Ishikawa (cell line): Measurements from ENCODE around the gene ZPBP2.
A peak's percentile ranks its signal among the peaks of the same experiment; 100 is the strongest.

Experiments
- CEBPB ChIP-seq: IDR thresholded peaks from 2 replicates; pipeline ENCODE4 v1.6.1; 2012
- EP300 ChIP-seq: IDR thresholded peaks from 2 replicates; pipeline ENCODE4 v1.6.1; 2012; ENCODE audit warnings: borderline replicate concordance
- NFIC ChIP-seq: IDR thresholded peaks from 2 replicates; pipeline ENCODE4 v1.6.1; 2012
- RAD21 ChIP-seq: IDR thresholded peaks from 2 replicates; pipeline ENCODE4 v1.6.1; 2012; ENCODE audit warnings: low read depth
- TAF1 ChIP-seq: IDR thresholded peaks from 2 replicates; pipeline ENCODE4 v1.6.1; 2012; ENCODE audit warnings: low read depth, mild to moderate bottlenecking
- YY1 ChIP-seq: IDR thresholded peaks from 2 replicates; pipeline ENCODE4 v1.6.1; 2012; ENCODE audit warnings: low read depth
- TF ChIP-seq, protein P1 (sequence below): IDR thresholded peaks from 2 replicates; pipeline ENCODE4 v1.6.1; 2012

- TF ChIP-seq RAD21: peak; percentile 27; the same call in 1 of the 2 replicates
- TF ChIP-seq CEBPB: no peak
- TF ChIP-seq, protein P1, sequence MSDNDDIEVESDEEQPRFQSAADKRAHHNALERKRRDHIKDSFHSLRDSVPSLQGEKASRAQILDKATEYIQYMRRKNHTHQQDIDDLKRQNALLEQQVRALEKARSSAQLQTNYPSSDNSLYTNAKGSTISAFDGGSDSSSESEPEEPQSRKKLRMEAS: no peak
- no peak for TF ChIP-seq NFIC
- TF ChIP-seq YY1: no peak
- no peak for TF ChIP-seq EP300
- TF ChIP-seq TAF1: no peak
Measured at GRCh38 chr17:39820541-39820940, 47.5 kb upstream of the ZPBP2 start.
